Esophagus muscularis mucosa (tissue), 3 donors: ENCODE data around the gene MCM10.

Source experiments
- CTCF ChIP-seq, 3 experiments: fragments of 200-600 bp in 2 of 3; fragments of 450-650 bp in 1 of 3; sonication (generic) in 2 of 3; IDR thresholded peaks; one replicate each; pipeline ENCODE4 v1.5.1; 2017 to 2019; ENCODE audit warnings: antibody characterized with exemption in 3 of 3, mild to moderate bottlenecking in 2 of 3, moderate library complexity in 1 of 3
- POLR2AphosphoS5 ChIP-seq, 2 donors: sonication (generic); formaldehyde crosslinking; IDR thresholded peaks; one replicate each; pipeline ENCODE4 v1.6.1; 2017; ENCODE audit warnings: antibody characterized with exemption in 2 of 2

GRCh38 chr10:13167568-13167967 is 6.2 kb downstream of the MCM10 start:
- TF ChIP-seq POLR2AphosphoS5 (IDR thresholded peaks at IDR 0.05) (no peak), CTCF (IDR thresholded peaks at IDR 0.05) (no peak)
